Measurements from ENCODE around the gene SP8.

The SP8 gene

DNA sequence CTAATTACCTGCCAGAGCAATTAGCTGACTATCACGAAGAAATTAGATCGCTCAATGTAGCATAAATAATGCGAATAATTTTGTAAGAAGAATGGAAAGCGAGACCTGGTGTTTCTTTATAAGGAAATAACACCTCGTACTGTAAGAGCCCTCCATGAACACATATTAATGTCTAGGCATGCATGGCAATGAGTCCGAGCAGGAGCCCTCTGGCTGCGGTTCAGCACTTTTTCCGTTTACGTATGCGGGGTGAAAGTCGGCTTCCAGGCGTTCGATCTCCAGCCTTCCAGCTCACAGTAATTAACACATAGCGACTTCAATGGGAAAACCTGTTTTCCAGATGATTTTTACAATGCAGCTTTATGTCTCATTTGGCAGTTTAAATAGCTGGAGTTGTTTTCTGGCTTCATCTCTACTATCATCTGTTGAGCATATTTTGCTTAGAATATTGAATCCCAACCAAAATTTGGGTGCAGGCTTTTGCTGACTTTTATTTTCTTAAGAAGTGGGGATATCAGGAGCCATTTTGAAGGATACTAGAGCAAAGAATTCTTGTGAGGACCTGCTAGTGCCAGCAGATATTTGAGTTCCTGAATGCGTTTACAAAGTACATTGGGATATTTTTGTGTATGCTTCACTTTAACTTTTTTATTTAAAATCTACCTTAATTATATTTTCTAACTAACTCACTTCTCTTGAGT, 7.2 kb upstream of the SP8 start:
- DNase-seq: no peak

DNA sequence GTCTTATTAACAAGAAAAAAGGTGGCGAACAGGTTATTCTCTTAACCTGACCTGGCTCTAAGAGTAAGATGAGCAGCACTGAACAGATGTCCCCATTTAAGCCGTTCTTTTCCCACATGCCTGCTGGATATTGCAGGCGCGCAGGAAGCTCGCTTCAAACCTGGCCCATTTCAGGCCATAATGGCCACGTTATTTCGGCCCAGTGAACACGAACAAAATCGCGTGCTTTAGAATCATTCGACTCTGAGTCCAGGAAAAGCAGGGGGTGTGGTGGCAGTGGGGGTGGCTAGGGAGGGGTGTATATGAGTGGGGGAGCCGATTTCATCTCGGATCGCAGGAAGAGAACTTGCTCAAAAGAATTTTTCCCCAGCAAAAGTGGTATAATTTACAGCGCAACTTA, 6.6 kb upstream of the SP8 start:
- DNase-seq: no peak

DNA sequence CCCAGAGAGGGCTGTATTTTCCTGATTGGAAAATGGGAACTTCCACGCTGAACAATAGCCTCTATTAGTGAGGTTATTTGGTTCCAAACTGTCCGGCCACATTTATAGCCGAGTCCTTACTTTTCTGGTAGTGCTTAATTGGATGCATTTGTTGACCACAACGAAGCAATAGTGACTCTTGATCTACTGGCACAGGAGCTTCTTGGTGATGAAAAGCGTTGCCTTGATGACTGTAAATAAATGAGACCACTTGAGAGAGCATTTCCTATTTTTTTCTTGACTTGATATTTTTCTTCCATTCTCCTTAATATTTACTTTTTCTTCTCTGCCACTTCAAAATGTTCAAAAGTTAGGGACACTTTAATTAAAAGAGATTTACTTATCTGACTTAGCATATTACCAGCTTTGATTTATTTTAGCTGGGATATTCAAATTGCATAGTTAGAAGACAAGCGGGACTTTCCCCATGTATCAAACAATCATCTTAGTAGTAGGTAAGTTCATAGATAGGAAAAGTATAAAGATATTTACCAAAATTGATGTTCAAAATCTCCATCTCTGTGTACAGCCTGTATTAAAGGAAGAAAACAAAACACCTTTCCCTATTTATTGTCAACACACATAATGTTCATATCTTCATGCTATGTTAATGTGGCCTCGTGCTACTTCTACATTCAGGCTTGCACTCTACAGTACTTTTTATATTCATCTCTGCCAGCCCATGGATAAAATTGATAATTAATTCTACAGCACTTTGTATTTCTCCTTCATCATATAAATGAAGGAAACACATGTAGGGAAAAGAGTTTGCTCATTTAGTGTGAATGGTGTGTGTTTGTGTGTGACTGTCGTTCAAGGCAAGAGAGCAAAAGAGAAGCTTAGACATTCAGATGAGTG, 5.1 kb upstream of the SP8 start:
- no peak for DNase-seq

DNA sequence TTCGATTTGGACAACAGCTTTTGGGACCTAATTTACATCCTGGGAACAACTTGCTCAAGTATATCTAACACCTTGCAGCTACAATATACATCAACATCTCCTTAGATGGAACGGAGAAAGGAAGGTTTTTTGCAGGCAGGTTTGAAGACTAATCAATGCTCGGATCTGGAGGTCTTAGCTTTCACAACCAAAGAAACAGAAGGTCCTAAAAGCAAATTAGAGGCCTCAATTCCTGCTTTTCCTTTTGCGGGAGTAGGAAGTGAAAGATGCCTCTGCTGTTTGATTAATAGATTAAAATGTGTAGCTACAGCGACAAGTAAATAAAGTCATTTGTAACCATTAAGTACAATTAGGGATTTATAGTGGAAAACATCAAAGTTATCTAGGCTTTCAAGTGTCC, 3.7 kb upstream of the SP8 start:
- DNase-seq: no peak

DNA sequence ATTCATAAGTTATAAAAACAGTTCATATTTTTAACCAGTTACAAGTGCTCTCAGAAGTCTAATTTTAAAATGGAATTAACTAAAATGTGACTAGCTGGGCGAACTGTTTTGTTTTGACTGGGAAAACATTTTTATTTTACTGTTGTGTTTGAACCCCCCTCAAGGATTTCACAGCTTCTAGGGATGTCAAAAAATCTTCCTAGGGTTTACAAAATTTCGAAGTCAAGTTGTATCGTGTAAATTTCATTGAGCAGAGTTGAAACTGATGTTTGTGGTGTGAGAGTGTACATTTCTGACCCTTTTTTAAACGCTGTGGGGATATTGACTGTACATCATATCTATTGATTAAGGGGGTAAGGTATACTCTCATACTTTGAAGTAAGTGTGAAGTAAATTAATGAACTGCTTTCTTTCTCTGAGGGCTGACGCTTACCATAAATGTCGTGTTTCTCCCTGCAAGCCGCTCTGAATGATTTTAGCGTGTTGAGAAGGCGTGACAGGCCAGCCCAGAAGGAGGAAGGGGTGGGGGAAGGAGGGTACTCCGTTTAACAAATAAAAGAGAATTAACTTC, 1.8 kb upstream of the SP8 start:
- no peak for DNase-seq

DNA sequence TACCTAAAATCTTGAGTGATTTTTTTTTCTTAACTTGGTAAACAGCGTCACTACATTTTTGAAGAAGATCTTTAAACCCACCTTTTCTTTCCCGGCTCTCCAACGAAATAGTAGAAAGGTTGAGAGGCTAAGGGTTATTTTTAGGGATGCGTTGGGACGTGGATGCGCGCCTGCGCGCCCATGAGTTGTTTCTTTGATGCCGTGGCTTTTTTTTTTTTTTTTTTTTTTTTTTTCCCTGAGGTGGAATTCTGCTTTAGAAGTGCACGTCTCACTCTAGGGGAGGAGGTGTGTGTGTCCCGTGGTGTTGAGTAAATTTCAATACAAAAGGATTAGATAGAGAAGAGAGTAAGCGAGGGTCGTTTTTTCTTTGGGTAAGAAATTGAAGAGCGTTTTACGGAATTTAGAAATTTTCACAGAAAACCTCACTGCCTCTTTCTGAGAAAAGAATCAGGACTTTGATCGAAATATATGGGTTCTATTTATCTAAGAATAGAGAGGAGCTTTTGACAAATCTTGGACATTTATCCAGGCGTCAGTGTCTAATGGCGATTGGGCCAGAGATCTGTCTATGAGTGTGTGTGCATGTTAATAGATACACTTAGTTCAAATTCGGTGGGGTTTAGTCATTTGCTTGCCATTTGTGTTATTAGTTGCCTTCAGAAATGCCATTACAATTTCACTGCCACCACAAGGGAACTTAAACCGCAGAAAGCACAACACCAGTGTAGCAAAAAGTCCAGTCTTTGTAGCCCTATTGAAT, 1.2 kb upstream of the SP8 start:
- no peak for DNase-seq

DNA sequence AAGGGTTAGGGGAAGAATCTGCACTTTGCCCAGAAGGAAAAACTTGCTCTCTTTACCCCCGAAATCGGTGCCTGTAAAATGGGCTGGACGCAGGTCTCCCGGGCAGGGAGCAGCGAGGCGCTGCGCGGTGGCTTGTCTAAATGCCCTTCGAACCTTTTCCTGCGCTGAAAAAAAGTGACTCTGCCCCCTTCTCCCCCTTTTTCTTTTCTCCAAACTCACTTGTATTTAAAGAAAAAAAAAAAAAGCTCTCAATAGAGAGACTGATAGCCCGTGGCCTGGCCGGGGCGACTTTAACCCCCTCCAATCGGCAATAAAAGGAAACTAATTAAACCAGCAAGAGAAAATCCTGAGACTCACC, 286 bp downstream of the SP8 start:
- no peak for DNase-seq

DNA sequence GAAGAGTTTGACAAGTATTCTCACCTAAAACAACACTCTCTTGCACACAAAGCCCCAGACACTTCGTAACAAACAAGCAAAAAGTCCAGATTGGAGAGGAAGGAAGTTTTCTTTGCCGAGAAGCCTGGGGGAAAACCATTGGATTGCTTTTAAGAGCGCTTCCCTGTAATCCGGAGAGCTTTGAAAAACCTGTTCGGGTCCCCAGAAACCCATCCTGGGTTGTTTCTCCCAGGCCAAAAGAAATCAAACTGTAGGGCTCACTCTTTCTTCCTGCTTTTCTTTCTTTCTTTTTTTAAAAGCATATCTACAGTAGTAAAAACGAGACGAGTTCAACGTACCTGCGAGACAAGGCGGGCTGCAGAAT, 655 bp downstream of the SP8 start:
- no peak for DNase-seq

DNA sequence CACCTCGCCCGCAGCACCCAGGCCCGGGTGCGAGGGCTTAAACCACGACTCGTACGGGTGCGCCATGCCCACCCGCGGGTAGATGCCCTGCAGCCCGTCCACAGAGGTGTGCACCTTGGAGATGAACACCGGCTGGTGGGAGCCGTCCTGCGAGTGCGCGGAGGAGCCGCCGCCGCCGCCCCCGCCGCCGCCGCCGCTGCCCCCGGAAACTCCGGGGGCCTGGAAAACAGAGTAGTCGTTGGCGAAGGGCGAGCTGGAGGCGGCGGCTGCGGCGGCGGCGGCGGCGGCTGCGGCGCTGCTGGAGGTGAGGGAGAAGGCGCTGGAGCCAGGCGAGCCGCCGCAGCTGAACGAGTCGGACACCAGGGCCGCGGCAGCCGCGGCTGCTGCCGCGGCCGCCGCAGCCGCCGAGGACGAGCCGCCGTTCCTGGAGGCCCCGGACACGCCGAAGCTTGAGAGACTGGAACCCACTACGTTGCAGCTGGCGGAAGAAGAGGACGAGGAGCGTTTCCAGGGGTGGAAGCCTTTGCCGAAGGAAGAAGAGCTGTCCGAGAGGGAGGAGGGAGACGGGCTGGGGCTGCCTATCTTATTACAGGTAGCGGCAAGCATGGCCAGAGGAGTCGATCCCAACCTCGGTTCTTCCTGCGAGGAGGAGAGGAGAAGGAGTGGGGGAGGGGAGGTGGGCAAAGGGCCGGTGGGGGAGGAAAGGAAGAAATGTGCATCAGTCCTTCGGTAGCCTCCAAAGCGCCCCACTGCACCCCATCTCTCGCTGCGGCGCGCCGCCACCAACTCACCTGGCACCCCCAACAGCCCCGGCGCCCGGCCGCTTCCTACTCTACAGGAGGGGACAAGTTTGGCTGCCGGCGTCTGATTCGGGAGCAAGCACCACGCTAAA, 1.3 kb downstream of the SP8 start:
- no peak for DNase-seq

DNA sequence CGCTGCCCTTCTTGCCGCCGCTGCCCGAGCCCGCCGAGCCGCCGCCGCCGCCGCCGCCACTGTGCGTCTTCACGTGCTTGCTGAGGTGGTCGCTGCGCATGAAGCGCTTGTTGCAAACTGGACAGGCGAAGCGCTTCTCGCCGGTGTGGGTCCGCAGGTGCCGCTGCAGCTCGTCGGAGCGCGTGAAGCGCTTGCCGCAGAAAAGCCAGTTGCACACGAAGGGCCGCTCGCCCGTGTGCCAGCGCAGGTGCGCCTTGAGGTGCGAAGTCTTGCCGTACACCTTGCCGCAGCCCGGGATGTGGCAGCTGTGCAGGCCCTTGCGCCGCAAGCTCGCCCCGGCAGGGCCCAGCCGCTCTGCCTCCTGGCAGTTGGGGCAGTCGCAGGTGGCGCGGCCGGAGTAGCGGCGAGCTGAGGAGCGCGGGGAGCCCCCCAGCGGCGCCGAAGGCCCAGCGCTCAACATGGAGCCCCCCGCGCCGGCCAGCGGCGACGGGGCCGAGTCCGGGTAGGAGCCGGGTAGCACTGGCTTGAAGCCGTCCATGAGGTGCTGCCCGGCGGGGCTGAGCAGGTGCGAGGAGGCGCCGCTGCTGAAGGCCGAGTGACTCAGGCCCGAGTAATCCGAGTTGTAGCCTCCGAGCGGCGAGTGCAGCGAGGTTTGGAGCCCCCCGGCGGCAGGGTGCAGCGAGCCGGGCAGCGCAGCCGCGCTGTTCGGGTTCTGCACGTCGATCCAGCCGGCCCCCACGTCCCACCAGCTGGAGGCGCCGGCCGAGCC, 2.1 kb downstream of the SP8 start:
- DNase-seq: no peak

DNA sequence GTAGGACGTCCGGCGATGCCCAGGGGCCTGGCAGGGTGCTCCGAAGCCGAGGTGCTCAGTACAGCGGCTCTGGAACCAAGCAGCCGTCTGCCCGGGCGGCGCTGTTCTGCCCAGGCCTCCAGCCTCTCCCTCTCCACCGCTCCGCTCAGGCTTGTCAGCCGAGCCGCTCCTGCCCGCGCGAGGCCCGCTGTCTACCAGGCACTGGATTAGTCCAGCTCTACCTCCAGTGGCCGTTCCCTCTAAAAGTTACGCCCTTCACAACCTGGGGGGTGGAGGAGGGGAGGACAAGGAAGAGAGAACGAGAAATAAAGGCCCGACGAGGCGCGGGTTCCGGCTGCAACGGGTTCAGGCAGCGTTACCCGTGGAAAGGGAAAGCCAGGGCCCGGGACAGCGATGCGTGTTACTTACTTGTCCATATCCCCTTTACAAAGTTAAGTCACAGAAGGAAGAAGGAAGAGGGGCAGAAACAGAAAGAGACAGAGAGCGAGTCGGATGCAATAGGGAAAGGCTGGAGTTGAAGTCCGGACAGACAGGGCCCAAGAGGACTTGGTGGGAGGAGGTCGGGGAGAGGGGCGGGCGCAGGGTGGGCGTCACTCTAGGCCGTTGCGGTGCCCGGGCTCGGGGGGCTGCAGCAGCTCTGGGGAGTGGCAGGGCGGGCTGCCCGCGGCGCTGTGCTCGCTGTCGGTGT, 2.8 kb downstream of the SP8 start:
- no peak for DNase-seq

DNA sequence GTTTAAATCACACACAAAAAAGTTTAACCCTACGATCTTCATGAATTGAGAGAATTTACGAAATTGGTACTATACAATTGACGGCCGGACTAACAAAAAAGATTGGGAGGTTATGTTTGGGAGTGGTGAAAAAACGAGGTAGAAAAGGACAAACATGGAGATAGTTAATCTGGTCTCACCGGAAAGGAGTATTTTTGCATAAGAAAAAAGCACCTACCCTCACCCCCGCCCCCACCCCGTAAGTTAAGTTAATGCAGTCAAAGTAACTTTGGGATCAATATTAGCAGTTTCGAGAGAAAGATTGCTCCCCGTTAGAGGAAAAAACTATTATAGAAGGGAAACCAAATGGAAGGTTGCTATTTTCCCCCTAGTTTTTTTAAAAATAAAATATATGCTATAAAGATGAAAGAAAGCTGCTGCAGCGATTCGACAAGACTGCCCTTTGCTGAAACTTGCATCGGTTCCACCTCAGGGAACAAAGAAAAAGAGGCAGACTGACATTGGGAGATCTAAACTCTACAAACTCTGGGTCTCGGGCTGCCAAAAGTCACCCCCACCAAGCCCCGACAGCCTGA, 3.5 kb downstream of the SP8 start:
- no peak for DNase-seq

DNA sequence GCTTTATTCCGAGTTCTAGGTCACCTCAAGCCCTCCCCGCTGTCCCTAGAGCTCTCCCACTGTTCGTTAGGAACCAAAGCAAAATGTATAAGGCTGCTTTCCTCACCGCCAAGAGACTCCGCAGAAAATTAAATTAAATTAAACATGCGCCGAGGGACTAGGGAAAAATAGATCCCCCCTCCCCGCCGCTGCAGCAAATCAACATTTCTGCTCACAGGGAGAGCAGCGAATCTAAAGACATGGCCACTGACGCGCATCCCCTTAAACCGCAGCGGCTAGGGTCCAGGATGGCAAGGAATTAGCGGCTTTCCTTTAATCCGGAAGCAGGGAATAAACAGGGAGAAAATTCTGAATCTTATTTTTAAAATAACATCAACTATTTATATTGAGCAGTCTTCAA, 7.6 kb downstream of the SP8 start:
- DNase-seq: no peak

DNA sequence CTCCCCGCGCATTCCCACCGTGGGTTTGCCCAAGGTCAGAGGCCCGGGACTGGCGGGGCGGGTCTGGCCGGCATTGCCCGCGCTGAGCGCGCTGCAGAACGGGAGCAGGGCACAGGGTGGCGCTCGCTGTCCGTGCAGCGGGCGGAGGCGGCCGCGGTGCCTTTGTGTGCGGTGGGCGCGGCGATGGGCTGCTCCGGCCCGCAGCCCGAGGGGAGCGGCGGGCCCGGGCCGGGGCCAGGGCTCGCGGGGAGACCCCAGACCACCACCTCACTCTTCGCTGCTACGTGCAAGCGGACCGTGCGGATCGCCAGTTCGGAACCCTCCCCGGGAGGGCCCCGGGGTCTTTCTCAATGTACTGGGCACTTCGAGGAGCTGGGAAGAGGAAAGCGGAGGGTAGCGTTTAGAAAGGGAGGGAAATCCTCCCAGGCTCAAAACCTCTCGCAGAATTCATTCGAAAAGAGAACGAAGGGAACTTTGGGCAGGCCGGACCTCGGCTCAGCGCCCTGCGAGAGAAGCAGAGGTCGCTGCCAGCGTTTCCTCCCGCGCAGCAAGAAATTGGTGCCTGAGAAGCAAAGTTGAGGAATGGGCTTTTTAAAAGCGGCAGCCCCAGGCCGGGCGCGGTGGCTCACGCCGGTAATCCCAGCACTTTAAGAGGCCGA, 8.5 kb downstream of the SP8 start:
- DNase-seq: no peak

DNA sequence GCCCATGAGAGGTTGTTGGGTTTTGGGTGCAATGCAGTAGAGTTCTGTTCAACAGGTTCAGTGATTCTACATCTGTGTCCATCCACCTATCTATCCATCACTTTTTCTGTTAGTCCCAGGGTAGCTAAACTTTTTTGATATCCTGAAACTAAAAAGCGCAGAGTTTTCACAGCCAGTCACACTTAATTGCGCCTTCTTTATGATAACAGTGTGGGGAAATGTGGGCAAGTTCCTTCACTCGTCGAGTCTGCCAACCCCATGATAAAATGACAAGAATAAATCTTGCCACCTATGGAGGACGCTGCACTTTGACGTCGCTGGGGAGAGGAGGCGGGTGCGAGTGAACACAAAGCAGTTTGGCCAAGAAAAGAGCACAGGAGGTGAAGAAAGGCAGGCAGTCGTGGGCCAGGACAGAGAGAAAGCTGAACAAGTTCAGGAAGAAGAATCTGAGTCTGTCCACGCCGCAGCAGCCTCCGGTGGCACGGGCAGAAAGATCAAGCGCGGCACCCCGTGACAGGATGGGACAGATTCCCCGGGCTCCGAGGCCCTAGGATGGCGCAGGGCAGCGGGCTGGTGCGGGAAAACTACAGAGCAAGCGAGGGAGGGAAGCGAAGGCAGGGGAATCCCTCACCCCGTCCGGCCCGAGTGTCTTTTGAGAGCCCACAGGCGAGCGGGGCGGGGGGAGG, 9.2 kb downstream of the SP8 start:
- no peak for DNase-seq

DNA sequence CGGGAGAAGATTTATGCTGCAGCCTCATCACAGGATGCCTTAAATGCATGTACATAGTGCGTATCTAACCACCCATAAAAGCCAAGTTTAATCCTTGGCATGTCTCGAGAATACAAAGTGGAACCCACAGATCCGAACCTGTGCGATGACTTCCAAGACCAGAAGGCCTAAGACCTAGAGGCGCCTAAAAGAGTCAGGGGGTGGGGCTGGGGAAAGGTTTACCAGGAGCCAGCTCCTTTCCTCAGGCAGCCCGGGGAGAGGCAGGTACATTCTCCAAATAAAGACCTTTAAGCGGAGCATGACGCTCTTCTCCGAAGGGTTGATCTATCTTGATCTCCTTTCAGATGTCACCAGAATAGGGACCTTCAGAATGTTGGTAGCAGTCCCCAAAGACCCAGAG, 9.7 kb downstream of the SP8 start:
- no peak for DNase-seq

DNA sequence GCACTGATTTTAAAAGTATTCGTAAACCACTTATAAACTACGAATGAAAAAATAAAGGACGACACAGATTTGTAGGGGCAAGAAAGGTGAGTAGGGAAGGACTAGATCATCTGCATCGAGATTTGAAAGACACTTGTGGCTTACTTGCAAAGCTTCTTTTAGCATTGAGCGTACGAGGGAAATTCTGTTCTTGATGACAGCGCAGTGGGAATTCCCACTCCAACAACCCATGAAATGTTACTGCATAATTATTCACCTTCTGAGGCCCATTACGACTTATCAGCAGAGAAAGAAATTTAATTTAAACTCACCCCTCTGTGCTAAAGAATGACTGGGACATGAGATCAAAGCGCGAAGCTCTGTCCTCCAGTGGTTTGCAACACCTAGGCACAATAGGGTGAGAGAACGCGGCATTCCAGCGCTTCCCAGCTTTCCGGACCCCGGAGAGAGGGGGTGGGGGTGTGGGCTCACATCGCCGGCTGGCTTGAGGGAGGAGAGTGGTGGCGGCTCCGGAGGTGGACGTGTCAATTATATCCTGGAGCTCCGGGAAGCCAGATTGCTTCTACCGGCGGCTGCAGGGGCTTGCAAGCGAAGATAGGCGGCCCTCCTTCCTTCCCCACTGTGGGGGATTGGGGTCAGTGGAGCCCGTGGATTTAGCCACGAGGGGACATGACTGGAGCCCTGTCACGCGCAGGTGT, 10.3 kb downstream of the SP8 start:
- no peak for DNase-seq

DNA sequence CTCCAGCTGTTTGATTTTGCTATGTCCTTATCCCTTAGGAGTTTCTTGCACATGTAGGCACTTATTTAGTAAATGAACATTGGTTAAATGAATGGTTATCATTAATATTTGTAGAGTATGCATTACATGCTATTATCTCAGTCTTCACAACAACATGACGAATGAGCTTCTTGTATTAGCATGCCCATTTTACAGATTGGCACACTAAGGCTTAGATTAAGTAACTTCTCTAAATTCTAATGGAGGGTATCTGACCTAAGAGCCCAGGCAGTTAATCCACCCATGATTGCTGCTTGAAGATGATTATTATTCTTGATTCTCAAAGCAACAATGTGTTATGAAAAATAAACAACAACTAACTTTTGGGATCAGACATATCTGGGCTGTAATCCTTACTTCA, 32.7 kb downstream of the SP8 start:
- no peak for DNase-seq

DNA sequence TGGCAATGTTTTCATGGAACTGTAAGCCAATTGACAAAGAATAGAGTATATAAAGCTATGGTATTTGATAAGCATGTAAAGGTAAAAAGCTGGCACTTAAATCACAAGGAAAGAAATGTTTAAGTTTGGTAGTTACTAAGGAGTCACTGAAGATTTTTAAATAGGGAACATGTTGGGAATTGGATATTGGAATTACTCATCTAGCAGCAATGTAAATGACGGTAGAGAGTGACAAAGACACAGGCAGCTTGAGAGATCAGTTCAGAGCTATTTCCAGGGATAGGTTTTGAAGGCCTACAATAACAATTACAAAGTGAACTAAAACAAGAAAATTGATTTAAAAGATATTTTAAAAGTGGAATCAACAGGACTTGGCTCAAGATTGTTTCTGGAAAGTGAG, 36.8 kb downstream of the SP8 start:
- DNase-seq: no peak
